Activated CD8-positive, alpha-beta memory T cell treated with anti-CD3 and anti-CD28 coated beads, Interleukin-2, amount 50 U/mL, for 4 hours (primary cell): Measurements from ENCODE around the gene TMC1.
"Not testable (repeated sequence)": the region's sequence is repeated elsewhere in the genome, so short reads cannot be mapped to it uniquely, and the experiment has no call there.

Experiments
- DNase-seq: peaks from one replicate; pipeline ENCODE4 v3.0.0-alpha.2; 2020

TMC1 gene

DNA sequence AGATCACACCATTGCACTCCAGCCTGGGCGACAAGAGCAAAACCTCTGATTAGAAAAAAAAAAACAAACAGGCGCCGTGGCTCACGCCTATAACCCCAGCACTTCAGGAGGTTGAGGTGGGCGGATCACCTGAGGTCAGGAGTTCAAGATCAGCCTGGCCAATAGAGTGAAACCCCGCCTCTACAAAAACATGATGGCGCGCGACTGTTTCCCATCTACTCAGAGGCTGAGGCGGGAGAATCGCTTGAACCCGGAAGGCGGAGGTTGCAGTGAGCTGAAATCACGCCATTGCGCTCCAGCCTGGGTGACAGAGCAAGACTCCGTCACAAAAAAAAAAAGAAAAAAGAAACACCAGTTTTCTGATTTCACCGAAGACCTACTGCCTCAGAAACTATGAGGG lies at the start of gene TMC1:
TSS of gene TMC1 (plus strand) at position 193 of the 400 bp plus-strand sequence. CDS start 127,041 bp downstream, outside the sequence.
- DNase-seq = not testable (repeated sequence)

DNA sequence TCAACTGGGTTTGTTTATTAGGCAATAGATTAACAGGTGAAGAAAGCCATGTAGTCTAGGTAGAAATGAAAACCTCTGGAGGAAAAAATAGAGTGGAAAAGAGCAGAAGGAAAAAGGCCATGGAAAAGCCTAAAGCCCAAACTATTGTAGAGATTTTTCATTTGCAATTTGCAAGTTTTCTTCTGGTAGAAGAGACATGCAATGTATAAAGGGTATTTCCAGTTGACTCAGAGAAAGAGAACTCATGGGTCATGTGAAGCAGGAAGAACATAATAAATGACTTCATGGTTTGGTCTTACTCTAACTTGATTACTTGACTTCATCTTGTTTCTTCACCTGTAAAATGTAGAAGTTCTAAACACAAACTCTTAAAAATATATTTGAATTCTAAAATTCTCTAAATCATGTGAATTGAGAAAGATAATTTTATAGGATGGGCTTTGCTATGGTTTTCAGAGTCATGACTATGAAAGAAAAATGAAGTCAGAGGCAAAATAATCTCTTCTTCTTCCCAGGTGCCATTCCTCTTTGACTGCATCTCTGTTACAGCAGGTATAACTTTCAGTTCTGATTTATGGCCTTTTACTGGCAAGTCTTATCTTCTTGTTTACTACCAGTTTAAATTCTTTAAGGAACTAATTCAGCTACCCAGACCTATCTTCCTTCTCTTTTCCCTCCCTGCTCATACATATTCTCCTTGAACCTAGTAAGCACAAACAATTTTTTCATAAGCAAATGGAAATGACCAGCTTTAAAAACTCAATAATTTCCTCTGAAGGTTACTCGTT lies 47.7 kb upstream of the TMC1 start:
- DNase-seq = no peak

DNA sequence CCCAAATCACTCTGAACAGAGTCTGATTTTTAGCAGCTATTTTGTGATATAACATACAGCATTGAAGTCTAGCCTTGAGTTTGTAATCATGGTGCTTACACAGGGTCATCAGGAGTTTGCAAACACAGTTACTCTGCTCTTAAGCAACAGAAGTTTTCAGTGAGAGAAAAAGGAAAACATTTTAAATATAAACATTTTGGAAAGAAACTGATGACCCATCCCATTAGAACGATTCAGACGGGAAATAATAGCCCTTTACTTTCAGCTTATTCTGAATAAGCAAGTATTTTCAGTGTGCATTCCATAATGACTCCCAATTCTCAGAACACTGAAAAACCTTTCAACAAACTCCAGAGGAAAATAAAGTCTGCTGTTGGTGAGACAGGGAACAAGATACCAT lies 46.7 kb upstream of the TMC1 start:
- no peak for DNase-seq

DNA sequence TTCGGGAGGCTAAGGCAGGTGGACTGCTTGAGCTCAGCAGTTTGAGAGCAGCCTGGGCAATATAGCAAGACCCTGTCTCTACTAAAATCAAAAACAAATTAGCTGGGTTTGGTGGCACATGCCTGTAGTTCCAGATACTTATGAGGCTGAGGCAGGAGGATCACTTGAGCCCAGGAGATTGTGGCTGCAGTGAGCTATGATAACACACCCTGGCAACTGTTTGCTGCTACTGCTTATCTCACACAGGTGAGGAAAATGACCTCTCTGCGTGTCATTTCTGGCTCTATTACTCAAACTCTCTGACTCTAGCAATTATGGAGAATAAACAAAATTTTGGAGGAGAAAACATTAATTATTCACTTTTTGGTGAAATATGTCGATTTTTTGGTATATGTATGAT lies 45.3 kb upstream of the TMC1 start:
- no peak for DNase-seq

DNA sequence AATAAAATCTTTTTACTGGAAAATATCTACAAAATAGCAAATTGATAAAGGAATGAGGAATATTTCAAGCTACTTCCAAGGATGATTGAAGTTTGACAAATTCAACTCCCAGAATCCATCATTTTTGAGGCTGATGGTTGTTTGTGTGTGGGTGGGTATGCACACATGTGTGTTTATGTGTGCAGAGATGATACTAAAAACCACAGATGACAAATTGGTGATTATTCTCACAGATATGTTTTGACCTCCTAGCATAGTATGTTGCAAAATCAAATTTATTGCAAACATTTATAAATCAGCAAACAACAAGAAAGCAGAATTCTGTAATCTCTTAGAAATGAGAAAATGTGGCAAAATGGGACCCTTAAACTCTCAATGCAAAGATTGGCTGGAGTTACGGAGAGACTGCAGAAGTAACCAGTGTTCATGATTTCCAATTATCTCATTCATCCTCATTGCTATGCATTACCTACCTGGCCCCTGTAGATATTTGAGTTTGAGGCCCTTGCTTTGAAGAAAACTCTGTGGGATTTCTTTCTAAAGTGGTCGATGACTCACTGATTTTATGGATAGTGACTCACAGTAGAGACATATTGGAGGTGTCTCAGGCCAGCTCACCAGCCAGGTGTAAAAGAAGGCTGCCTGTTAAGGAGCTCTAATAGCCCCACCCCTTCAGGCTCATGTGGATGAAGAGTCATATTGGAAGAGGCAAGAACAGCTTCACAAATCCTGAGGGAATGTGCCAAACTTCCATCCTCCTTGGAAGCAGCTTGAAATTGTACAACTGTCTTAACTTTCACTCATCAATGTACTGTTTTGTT lies 44.6 kb upstream of the TMC1 start:
- DNase-seq = peak; percentile 23

DNA sequence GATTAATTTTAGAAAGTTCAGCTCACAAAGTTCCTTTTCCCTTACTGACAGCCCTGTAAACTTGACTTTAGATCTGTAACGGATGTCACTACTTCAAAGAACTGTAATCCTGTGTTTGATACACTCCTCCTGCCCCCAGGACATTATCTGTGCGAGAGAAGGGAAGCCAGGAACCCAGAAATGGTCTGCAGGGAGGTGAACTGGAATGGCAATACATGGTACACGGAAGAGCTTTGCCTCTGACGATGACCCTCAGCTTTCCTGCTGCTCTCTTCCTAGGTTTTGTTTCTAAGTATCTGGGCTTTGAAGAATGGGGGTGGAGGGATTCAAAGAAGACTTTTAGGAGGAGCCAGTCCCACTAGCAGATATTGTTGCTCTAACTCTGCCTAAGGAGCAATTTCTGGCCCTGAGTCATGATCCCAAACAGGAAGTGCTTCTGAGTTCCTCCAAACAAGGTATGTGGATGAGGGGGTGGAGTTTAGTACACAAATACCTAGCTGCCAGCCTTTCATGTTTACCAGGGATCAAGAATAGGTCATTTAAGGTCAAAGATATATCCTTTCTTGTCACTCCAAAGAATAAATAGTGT lies 43.4 kb upstream of the TMC1 start:
- no peak for DNase-seq

DNA sequence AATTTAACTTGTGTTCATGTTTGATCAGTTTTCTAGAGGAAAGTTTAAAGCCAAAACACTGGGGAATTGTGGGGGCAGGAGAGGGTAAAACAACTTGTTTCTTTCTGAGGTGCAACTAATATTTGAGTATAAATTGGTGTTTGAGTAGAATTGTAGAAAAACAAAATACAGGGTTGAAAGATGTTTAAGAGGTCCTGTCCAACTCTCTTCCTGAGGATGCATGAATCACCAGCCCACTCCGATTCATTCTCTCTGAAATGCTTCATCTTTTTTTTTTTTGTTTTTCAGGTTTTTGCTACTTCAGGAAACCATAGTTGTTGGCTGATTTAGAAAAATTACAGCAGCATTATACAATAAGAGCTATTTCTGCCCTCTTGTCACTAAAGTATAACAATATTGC lies 42.4 kb upstream of the TMC1 start:
- DNase-seq = no peak

DNA sequence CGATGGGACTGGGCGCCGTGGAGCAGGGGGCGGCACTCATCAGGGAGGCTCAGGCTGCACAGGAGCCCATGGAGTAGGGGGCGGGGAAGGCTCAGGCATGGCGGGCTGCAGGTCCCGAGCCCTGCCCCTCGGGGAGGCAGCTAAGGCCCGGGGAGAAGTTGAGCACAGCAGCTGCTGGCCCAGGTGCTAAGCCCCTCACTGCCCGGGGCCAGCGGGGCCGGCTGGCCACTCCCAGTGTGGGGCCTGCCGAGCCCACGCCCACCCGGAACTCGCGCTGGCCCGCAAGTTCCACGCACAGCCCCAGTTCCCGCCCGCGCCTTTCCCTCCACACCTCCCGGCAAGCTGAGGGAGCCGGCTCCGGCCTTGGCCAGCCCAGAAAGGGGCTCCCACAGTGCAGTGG lies 41.1 kb upstream of the TMC1 start:
- not testable (repeated sequence) for DNase-seq

DNA sequence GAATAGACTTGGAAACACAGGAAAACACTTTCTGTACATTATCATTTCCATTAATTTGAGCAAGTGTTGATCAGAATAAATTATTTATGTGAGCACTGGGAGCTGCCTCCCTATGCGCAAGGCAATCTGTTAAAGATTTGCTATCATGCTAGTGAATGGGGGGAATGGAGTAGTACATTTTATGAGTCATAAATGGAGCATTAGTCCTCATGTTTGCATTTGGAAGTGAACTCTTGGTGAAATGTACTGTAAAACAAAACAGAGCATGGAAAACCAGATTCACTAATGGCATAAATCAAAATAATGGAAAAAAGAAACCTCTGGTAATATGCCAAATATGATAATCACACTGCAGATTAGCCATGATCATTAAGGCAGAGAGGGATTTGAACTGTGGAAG lies 40.5 kb upstream of the TMC1 start:
- DNase-seq = no peak

DNA sequence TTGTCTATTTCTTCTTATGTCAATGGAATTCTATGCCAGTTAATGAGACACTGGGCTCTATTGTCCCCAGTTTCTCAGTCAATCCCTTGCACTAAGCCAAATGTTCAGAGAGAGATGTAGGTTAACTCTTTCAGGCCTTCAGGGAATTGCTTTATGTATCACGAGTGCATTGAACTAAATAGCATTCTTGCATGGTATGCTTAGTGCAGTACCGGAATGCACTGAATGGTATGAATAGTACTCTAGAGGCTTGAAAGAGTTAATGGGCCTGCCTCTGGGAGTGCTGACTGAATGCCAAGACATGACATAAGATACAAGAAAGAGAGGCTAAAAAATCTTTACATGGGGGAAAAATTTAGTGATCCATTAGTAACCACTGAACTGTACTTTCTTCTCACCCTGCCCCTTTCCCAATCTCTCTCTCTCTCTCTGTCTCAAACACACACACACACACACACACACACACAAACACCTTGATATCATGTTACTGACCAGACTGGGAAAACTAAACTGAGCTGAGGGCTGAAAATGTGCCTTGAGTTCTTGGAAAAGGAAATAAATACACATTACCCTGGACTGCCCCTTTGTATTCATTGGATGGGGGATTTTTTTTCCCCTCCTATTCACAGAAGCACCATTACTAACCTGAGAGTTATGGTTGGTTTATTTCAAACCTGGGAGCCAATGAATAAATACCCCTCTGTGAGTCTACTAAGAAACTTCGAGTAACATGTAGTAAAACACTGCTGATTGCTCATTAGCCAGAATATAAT lies 35.4 kb upstream of the TMC1 start:
- DNase-seq = no peak

DNA sequence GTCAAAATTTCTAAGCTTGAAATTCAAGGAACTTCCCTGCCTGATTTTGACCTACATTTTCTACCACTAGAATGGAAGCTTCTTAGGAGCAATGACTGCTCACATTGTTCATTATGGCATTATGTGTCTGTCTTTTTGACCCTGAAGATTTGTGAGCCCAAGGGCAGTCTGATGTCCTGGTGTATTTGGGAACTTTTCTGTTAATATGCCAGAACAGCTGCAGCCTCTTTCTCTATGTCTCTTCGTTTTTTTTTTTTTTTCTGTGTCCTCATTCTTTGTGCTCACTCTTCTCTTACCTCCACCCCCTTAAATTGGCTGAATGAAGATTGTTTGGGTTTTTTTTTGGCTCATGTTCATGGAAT lies 34.8 kb upstream of the TMC1 start:
- DNase-seq = no peak

DNA sequence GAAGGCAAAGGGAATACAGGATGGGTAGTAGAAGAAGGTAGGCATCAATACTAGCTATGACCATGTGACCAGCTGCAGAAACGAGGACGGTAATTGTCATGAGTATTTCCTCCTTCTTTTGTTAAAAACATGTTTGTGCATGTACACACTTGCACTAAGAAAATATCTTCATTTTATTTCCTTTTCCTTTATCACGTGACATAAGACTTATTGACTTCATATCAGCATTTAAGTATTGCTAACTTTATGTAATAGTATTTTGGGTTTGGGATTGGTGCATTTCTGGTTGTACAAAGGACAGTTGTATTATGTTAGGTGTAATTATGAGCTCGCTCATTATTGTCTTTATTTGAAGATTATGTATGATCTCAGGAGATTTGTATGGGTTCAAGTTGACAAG lies 33.7 kb upstream of the TMC1 start:
- DNase-seq = not testable (repeated sequence)

DNA sequence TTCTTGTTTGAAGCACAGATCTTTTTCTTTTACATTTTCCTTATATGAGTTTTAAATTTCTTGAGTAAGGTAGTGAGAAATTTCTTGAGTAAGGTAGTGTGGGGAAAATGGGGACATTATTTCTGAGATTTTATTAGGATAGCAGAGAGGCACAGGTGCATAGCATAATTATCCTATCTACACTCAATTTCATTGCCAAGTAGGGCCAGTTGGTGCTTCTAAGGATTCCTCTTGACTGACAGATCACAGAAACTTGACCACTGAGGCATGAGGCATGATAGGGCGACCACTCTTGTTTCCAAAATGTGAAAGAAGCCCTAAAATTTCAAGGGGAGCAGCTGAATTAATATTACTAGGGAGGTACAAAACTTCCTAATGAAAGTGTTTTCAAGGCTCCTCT lies 31.4 kb upstream of the TMC1 start:
- no peak for DNase-seq

DNA sequence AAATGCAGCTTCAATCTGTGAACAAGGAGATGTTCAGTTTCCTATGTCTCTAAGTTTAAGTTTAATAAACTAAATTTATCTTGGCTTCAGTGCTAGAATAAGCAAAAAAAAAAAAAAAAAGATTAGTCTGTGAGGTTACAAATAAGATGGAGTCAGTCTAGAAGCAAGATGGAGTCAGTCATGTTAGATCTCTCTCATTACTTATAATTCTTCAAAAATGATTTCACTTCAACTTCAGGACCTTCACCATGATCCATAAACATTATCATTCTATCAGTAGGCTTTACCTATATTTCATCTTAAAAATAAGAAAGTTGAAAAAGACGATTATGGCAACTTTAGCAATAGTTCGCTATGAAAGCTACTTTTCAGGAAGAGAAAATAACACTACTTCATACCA lies 30.2 kb upstream of the TMC1 start:
- DNase-seq = no peak

DNA sequence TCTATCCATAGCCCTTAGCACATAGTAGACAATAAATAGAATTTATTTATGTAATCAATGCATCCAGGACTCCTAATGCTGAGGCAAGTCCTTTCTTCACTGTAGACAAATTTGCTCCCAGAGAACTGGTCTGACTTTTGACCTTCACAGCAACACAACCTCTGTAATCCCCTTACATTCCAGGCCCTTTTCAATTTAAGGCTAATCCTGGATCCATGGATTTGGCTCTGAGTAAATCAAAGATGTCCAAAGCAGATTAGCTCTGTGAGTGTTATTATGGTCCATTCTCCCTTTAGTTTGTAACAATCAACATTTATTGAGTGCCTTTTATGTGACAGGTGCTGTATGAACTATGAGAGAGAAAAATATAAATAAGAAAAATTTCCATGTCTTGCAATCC lies 27.4 kb upstream of the TMC1 start:
- DNase-seq = no peak

DNA sequence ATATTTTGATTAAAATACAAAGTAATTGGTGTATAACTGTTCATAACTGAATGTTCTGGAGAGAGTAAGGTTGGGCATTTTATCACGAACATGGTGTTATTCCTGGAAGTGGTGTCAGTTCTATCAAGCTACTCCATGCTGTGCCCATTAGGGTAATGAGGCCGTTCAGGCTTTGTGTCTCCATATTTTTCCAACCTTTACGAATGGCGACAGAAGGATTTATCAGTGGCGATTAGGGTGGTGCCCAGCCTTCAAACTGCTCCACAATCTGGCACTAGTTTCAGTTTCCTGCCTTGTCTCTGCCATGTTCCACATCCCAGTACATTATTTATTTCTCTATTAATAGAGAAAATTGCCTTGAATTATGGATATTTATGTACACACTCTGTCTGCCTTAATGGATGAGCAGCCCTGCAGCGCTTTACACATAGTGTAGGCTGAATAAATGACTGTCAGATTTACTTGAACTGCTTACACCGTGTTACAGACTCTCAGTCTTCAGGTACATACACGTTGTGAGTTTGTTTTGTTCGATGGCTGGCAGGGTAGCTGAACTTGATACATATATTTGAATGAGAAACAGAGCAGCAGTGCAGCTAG lies 23.9 kb upstream of the TMC1 start:
- no peak for DNase-seq

DNA sequence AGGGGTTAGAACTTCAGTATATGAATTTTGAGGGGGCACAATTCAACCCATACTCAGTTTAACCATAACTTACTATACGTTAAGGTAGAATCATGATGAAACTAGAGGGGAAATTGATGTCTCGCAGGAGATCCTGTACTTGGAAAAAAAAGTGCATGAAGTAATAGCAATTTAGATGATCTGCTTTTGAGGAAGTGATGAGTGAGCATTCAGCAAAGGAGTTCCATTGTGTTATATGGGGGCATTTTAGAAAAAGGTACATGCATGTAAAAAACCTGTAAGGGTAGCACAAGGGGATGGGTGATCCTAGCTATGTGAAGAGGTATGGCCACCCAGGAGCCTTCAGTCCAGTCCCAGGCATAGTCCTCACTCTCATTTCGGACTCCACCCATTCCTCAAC lies 14.8 kb upstream of the TMC1 start:
- no peak for DNase-seq

DNA sequence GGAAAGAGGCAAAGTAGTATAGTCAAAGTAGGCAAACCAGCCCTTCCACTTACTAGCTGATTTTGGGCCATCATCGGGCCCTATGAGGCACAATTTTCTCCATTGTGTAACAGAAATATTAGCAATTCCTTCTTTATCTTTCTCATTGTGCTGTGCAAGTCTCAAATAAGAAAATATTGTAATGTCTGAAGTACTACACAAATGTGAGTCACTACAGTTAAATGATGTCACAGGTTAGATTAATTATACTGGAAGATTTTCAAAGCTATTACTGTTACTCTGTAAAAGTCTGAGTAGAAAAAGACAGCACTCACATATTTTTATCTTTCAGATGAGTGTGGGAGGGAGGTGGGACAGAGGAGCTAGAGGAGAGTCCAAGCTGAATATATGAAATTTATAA lies 12.4 kb upstream of the TMC1 start:
- no peak for DNase-seq

DNA sequence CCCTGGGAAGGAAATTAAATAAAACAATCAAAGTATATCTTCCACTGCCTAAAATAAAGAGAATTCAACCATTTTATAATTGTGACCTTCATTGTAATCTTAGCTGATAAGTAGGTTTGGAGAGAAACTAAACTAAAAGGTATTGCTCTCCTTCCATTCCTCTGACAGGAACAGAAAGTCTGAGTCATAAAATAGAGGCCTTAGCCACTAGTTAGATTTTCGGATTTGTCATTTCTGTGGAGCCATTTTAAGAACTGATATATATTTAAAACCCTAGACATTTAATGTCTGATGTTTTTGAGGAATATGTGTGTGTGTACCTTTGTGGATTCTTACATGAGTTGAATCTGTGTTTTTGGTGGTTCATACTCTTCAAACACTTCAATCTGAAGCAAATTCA lies 11.8 kb upstream of the TMC1 start:
- DNase-seq = no peak

DNA sequence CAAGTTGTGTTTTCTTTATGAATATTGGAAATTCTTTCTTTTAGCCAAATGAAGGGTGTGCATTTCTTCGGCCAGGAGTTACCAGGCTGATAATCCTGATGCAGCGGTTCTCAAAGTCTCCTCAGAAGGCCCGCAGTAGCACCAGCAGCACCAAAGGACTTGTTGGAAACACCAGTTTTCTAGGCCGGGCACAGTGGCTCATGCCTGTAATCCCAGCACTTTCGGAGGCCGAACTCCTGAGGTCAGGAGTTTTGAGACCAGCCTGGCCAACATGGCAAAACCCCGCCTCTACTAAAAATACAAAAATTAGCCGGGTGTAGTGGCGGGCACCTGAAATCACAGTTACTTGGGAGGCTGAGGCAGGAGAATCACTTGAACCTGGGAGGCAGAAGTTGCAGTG lies 397 bp upstream of the TMC1 start:
- not testable (repeated sequence) for DNase-seq

DNA sequence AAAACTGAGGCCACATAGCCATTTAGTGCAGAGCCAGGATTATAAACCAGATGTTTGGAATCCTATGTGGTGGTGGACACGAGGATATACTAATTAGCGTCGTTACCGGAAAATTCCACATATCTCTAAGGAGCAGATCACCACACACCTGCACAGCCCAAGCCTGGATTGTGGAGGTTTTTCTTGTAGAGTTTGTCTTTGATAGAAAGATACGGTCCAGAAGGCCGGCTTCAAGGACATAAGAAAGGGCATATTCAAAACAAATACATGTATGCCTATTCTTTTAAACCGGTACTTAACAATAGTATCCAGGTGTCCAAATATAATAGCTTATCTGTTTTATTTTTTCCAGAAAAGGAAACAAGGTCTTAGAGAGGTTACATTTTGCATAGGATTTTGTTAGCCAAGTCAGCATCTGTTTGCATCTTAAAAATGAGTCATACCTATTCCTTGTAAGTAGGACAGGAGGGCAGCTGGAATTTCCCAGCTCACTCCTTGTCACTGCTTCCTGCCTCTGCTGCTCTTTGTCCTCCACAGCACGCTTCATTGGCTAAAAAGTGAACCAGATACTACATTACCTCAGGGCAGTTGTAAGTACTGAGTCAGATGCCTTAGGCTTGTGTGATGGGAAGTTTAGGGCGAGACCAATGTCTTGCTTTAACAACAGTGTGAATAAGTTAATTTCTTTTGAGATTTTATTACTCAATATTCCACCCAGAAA lies 3.6 kb downstream of the TMC1 start:
- DNase-seq = peak; percentile 17
